Left ventricle myocardium superior (tissue), 1 donor: ENCODE results near the gene WDR86. TPM values are rescaled to one million over a fixed set of nuclear protein-coding genes. Genes with fewer than 3 reads are reported as not detected.

ENCODE experiments used
- ATAC-seq: fragments of 200-7000 bp; cut with Tn5 transposase; one replicate; pipeline ENCODE4 v1.9.1; 2020; ENCODE audit warnings: mild to moderate bottlenecking, moderate library complexity
- DNase-seq: peaks from one replicate; pipeline ENCODE4 v3.0.0-alpha.2; 2020
- intact Hi-C: fragments of 100-400 bp; cut with micrococcal nuclease; formaldehyde crosslinking; loops from one replicate; pipeline ENCODE4 v1.11.0; 2022
- total RNA-seq: library from RNA; stranded (reverse); fragmentation: NEBNext Ultra II Directional; extraction: Animal tissue kit (Norgen Biotek cat#: 25700); gene quantifications from one replicate; pipeline ENCODE4 v1.2.1, GENCODE V29; 2021
- donor health status: DM: no; HTN: yes; CAD: no; lungs with severe emphysema.

The WDR86 gene
- total RNA-seq, 1 donor from 2014 or later, result 0.37 TPM

- ATAC-seq (no peak), DNase-seq (no peak)
- intact Hi-C loops, result no loop called here
Measured at GRCh38 chr7:151375530-151376217, 34.2 kb downstream of the WDR86 start.

GRCh38 chr7:151374726-151375125 lies 35.1 kb downstream of the WDR86 start:
- ATAC-seq (no peak), DNase-seq (no peak)
- intact Hi-C loops, result no loop called here

GRCh38 chr7:151374139-151374538 lies 35.7 kb downstream of the WDR86 start:
- intact Hi-C loops, result no loop called here
- ATAC-seq (peak; percentile 82), DNase-seq (no peak)

DNA sequence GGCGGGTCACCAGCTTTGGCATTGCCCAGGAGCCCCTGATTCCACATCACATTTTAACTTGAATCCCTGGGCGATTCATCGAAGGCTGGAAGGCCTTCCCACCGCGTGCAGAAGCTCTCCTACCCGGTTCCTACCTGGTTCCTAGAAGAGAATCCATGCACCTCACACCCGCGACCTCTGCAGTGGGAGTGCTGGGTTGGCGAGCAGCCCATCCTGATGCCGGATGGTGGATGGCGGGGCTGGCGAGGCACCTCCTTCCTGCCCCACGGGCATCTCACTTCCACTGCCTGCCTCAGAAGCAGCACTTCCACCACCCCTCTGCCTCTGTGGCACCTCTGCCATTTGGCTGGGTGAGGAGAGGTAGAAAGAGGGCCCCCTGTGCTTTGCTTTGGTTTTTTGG lies 36.2 kb downstream of the WDR86 start:
- no peak for DNase-seq
- no peak for ATAC-seq
- intact Hi-C loops, result no loop called here

DNA sequence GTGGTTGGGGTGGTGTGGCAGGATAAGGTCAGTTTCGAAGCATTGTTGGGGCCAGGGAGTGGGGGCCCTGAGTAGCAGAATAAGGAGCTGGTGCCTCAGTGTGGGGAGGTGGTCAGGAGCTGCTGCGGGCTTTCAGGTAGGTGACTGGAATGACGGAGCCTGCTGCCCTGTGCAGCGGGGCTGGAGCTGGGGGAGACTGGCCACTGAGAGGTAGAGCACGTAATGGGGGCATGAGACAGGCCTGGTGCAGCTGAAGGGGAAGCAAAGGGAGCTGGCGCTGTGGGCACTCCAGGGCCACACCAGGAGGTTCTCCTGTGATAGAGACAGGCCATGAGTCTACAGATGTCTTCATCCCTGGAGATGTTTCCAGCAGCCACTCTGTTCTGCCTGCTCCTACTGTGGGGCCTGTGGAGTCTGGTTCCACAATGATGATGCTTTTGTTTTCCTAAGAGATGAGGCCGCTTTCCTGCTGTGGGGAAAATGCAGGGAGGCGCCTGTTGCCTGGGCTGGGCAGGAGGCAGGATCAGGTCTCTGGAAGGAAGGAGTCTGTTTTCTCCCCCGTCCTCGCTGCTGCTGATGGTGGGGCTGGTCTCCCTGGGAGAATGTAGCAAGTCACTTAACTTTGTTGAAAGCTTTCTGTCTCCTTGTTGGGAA lies 37.1 kb downstream of the WDR86 start:
- ATAC-seq (no peak), DNase-seq (no peak)
- intact Hi-C loops, result no loop called here

DNA sequence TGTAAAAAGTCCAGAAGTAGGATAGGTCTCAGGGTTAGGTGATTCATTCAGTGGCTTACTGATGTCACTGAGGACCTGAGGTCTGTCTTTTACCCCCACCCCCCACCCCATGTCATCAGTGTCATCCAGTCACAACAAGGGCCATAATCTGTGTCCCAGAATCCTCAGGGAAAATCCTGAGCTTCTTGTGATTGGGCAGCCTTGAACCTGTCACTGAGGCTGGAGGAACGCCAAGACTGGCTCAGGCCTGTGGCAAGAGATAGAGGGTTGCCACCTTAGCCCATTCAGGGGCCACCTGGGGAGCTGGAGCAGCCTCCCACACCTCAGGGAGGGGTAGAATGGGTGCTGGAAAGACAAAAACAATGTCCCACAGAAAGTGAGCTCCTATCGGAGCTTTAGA lies 38.6 kb downstream of the WDR86 start:
- DNase-seq (no peak), ATAC-seq (no peak)
- intact Hi-C loops, result no loop called here

DNA sequence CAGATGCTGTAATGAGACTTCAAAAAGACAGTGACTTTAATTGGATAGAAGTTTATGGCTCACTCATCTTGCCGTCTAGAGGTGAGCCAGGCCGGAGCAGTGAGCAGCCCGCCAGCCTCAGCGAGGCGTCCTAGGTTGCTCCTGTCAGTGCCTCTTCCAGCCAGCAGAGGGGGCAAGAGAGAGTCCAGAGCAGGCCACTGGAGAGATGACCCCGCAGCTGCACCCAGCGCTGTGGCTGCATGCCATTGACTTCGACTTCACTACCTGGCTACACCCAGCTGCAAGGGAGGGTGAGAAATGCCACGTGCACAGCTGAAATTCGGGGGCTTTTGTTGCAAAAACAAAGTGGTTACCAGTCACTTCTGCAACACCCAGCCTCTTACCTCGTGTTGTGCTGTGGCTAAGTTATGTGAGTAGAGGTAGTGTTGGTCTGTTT lies 41.7 kb downstream of the WDR86 start:
- ATAC-seq (peak; percentile 96), DNase-seq (peak; percentile 90)
- intact Hi-C loops, result loop anchor here (10.0 kb wide), 1 partner anchor 77 kb away; the partner anchor contains the start of gene CRYGN

DNA sequence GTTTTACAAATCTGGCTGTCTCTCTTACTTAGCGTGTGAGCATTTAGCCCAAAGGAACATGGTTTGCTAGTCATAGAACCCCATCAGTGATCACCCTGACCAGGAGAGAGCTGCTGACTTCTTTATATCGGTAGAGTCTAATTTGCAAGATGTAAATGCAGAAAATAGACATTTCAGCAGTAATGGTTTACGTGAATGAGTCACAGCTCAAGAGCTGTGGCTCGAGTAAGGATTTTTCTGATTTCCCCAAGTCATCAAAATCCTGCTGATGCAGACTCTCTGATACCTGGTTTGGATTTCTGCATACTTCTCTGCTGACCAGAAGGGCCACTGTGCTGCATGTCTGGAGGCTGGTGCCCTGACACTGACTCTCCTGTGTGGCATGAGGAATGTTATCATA lies 42.6 kb downstream of the WDR86 start:
- no peak for ATAC-seq
- intact Hi-C loops, result loop anchor here (10.0 kb wide), 1 partner anchor 78 kb away; the partner anchor contains the start of gene CRYGN
- no peak for DNase-seq

DNA sequence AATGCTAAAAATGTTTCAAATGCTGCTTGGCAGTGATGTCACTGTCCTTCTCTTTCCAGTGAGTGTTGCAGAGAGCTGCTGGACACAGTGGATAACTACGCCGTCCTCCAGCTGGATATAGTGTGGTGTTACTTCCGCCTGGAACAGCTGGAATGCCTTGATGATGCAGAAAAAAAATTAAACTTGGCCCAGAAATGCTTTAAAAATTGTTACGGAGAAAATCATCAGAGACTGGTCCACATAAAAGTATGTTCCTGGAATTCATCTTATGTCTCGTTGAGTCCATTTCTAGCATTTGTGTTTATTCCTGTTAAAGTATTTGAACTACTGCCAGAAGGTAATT lies 43.0 kb downstream of the WDR86 start:
- no peak for DNase-seq
- peak; percentile 79 for ATAC-seq
- intact Hi-C loops, result loop anchor here (10.0 kb wide), 1 partner anchor 78 kb away; the partner anchor contains the start of gene CRYGN

GRCh38 chr7:151366166-151366879 lies 43.5 kb downstream of the WDR86 start:
- DNase-seq (no peak), ATAC-seq (no peak)
- intact Hi-C loops, result loop anchor here (10.0 kb wide), 1 partner anchor 78 kb away; the partner anchor contains the start of gene CRYGN

DNA sequence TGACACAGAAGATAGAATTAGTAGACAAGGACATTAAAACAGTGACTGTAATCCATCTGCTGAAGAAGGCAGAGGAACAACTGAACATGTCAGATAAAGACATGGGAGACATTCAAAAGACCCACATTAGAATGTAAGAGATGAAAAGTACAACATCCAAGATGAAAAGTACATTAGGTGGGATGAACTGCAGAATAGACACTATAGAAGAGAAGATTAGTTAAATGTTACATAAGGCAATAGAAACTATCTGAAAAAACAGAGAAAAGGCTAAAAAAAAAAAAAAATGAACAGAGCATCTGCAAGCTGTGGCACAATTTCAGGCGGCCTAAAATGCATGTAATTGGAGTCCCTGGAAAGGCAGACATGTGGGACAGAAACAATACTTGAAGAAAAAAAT lies 46.7 kb downstream of the WDR86 start:
- DNase-seq (no peak), ATAC-seq (no peak)
- intact Hi-C loops, result loop anchor here (10.0 kb wide), 1 partner anchor 82 kb away; the partner anchor contains the start of gene CRYGN

GRCh38 chr7:151361193-151361959 lies 48.5 kb downstream of the WDR86 start:
- ATAC-seq, result no peak
- DNase-seq, result no peak
- intact Hi-C loops, result loop anchor here (10.0 kb wide), 1 partner anchor 83 kb away; the partner anchor contains the start of gene CRYGN

- DNase-seq, result no peak
- intact Hi-C loops, result loop anchor here (5.0 kb wide), 1 partner anchor 40 kb away; no protein-coding TSS in a partner anchor
- no peak for ATAC-seq
Measured at GRCh38 chr7:151352512-151352911, 57.3 kb downstream of the WDR86 start.

DNA sequence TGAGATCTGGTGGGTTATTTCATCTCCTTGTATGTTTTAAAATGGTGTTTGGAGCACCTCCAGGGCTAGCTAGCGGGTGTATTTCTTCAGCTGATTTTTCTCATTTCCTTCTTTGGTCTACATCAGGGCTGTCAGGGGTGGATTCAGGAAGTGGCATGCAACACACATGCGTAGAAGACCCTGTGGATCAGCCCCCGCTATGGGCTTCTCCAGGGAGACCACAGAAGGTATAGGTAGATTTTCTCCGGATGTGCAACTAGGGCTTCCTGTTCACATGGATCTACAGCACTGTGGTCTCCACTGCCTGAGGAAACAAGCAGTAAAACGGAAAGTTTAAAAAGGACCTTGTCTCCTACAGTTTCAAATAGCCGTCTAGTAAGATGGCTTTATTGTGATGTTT lies 57.9 kb downstream of the WDR86 start:
- ATAC-seq, result no peak
- no peak for DNase-seq
- intact Hi-C loops, result loop anchor here (5.0 kb wide), 1 partner anchor 40 kb away; no protein-coding TSS in a partner anchor

GRCh38 chr7:151351027-151351426 lies 58.8 kb downstream of the WDR86 start:
- intact Hi-C loops, result loop anchor here (5.0 kb wide), 1 partner anchor 39 kb away; no protein-coding TSS in a partner anchor
- DNase-seq (no peak), ATAC-seq (no peak)

GRCh38 chr7:151349507-151349853 lies 60.4 kb downstream of the WDR86 start:
- intact Hi-C loops, result no loop called here
- DNase-seq, result no peak
- peak; percentile 36 for ATAC-seq

DNA sequence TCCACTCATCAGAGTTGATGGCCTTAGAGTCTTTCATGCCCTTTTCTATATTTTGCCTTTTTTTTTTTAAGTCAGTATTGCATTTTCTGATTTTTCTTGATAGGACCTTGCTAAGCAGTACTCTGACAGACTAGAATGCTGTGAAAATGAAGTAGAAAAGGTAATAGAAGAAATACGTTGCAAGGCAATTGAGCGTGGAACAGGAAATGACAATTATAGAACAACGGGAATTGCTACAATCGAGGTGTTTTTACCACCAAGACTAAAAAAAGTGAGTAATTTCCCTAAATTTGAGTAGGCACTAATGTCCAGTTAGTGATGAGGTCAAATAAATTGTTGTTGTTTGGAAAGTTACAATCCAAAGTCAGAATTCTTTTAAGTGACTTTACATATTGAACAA lies 60.9 kb downstream of the WDR86 start:
- DNase-seq (no peak), ATAC-seq (no peak)
- intact Hi-C loops, result no loop called here

GRCh38 chr7:151347200-151347599 lies 62.6 kb downstream of the WDR86 start:
- intact Hi-C loops, result no loop called here
- ATAC-seq, result no peak
- no peak for DNase-seq

GRCh38 chr7:151346470-151346769 lies 63.4 kb downstream of the WDR86 start:
- no peak for ATAC-seq
- no peak for DNase-seq
- intact Hi-C loops, result no loop called here
